Measurements from ENCODE around the gene PLA2G4E. TPM values are rescaled to one million over a fixed set of nuclear protein-coding genes. Genes with fewer than 3 reads are reported as not detected.

Gene PLA2G4E
- not detected for total RNA-seq

GRCh38 chr15:42020713-42021273, at the start of gene PLA2G4E:
PLA2G4E (minus strand) TSS chr15:42021042; CDS start chr15:42021030, 12 bp downstream.
- H3K36me3 Mint-ChIP-seq, result no peaks in the 10 kb centered on the region
- peak within 1 kb of the TSS in 1 of 2 donors; percentile 91 for H3K27ac Mint-ChIP-seq
- DNase-seq (ENCODE audit: low spot score in 2 of 2) (peak in 1 of 2 donors; percentile 28), ATAC-seq (no peak)
- H3K9me3 Mint-ChIP-seq, result no peaks in the 10 kb centered on the region

DNA sequence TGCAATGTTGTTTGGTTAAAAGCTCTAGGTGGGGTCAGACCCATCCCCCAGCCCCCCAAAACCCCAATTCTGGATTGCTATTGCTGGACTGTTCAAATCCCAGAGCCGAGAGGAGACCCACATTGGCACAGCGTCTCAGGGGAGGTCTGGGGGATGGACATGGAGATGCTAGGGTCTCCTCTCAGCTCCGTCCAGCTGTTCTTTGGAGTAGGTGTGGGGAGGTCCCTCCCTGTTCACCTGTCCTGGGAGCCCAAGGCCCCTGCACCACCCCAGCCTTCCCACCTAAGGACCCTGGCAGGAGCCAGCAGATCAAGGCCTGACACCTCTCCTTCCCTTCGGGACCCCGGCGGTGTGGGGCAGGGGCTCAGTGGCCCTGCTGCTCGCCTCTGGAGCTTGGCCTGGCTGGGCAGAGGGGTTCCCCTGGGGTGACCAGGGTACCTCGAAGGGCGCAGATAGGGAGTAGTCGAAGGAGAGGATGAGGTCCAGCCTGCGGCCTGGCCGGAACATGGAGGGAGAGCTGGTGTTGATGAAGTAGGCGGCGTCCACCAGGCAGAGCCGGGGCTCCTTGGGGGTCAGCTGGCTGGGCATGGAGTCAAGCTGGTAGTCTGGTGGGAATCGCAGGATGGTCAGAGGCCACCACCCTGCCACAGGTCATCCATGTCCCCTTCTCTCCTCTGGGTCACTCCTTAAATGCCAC, 49.6 kb upstream of the PLA2G4E start:
- peak in 1 of 2 donors; percentile 41 for DNase-seq (ENCODE audit: low spot score in 2 of 2)
- H3K9me3 Mint-ChIP-seq, result peaks cover 0 to 4% of the 10 kb centered on the region in 2 donors
- H3K36me3 Mint-ChIP-seq, result peaks cover 0 to 6% of the 10 kb centered on the region in 2 donors
- no peak overlapping the region for H3K27ac Mint-ChIP-seq
- ATAC-seq, result no peak

DNA sequence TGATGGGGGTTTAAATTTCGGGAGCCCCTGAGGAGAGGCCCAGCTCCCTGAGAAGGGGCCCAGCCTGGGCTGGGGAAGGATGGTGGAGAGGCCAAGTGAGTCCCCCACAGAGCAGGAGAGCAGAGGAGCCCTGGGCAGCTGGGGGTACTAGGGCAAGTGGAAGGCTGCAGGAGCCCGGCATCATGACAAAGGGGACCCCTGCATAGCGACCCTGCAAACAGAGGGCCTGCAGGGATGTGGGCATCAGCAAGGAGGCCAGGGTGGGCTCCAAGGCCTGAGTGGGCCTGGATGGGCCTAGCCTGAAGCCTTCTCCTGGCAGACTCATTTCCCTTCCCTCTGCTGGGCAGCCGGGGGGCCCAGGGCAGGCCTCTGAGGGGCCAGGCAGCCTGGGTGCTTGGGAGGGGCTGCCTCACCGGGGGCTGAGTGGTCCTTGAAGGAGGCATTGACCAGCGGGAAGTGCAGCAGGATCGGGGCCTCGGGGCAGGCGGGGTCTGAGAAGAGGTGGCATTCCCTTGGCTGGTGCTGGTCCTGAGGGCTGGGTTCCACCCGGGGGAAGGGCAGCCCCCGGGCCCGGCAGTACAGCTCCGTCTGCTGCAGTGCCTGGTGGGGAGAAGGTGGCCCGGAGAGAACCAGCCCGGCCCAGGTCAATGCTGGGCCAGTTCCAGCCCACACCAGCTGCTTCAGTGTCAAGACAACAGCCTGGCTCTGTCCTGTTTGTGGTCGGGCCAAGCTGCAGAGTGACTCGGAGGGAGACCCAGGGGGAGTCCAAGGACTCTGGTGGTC, 48.8 kb upstream of the PLA2G4E start:
- H3K36me3 Mint-ChIP-seq, result peaks cover 0 to 6% of the 10 kb centered on the region in 2 donors
- H3K9me3 Mint-ChIP-seq, result peaks cover 0 to 4% of the 10 kb centered on the region in 2 donors
- ATAC-seq, result no peak
- peak overlapping the region in 1 of 2 donors; percentile 73 for H3K27ac Mint-ChIP-seq
- DNase-seq (ENCODE audit: low spot score in 2 of 2), result peak in 1 of 2 donors; percentile 42

DNA sequence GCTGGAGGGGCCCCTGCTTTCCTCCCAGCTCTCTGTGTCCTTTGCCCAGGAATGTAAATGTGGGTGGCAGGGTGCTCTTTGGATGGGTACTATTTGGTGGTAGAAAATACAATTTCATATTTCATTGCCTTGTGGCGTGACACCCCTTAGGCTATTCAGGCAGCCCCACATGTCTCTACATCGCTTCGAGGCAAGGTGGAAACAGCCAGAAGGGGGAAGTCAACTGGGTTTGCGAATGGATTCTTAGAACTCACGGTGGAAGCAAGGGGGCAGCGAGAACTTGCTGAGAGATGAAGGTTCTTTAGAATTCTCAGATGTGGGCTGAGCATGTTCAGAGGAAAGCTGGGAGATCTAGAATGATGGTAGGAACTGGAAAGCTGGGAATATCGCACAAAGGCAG, 48.2 kb upstream of the PLA2G4E start:
- H3K36me3 Mint-ChIP-seq, result peaks cover 0 to 6% of the 10 kb centered on the region in 2 donors
- ATAC-seq (no peak), DNase-seq (ENCODE audit: low spot score in 2 of 2) (no peak)
- no peak overlapping the region for H3K27ac Mint-ChIP-seq
- H3K9me3 Mint-ChIP-seq, result peaks cover 0 to 4% of the 10 kb centered on the region in 2 donors

- DNase-seq (ENCODE audit: low spot score in 2 of 2), result peak in 1 of 2 donors; percentile 48
- ATAC-seq, result no peak
- Mint-ChIP-seq H3K9me3 (peaks cover 0 to 4% of the 10 kb centered on the region in 2 donors), H3K36me3 (peaks cover 0 to 6% of the 10 kb centered on the region in 2 donors), H3K27ac (no peak overlapping the region)
These were observed 47.8 kb upstream of the PLA2G4E start for GRCh38 chr15:42068601-42069000.

DNA sequence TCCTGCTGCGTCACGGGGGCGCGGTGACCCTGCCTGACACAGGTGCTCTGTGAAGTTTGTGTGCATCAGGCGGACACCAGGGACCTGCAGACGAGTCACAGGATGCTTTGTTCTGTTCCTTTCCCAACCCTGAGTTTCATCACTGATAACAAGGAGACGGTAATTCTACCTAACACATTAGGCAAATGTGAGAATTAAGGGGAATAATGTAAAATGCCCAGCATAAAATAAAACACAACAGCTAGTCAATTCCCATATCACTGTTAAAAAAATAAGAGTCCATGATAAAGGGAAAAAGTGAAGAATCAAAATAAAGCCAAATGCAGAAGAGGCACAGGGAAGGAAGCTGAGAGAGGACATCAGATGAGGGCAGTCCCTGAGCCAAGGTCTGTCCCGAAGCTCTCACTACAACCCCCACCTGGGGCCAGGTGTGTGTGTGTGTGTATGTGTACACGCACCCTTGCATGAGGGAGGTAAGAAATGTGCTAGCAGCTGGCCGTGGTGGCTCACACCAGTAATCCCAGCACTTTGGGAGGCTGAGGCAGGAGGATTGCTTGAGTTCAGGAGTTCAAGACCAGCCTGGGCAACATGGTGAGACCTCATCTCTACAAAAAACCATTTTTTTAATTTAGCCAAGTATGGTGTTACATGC, 46.0 kb upstream of the PLA2G4E start:
- Mint-ChIP-seq H3K9me3 (peaks cover 0 to 4% of the 10 kb centered on the region in 2 donors), H3K27ac (no peak overlapping the region), H3K36me3 (peaks cover 0 to 6% of the 10 kb centered on the region in 2 donors)
- peak in 1 of 2 donors; percentile 42 for DNase-seq (ENCODE audit: low spot score in 2 of 2)
- no peak for ATAC-seq

GRCh38 chr15:42065468-42065867, 44.6 kb upstream of the PLA2G4E start:
- Mint-ChIP-seq H3K36me3 (peaks cover 0 to 6% of the 10 kb centered on the region in 2 donors), H3K27ac (no peak overlapping the region), H3K9me3 (peaks cover 0 to 4% of the 10 kb centered on the region in 2 donors)
- DNase-seq (ENCODE audit: low spot score in 2 of 2) (no peak), ATAC-seq (no peak)

- DNase-seq (ENCODE audit: low spot score in 2 of 2) (peak in 1 of 2 donors; percentile 39), ATAC-seq (peak; percentile 22 to 41)
- H3K36me3 Mint-ChIP-seq, result peaks cover 0 to 6% of the 10 kb centered on the region in 2 donors
- H3K9me3 Mint-ChIP-seq, result peaks cover 0 to 4% of the 10 kb centered on the region in 2 donors
- H3K27ac Mint-ChIP-seq, result no peak overlapping the region
These were observed 44.2 kb upstream of the PLA2G4E start for GRCh38 chr15:42065033-42065432.

DNA sequence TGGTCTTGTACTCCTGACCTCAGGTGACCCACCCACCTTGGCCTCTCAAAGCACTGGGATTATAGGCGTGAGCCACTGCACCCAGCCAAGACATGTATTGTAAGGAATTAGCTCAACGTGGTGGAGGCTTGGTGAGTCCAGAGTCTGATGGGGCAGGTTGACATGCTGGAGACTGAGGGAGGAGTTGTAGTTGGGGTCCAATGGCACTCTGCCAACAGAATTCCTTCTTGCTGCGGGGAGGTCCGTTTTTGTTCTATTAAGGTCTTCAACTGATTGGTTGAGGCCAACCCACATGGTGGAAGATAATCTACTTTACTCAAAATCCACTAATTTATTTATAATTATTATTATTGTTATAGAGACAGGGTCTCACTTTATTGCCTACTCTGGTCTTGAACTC, 43.4 kb upstream of the PLA2G4E start:
- Mint-ChIP-seq H3K36me3 (peaks cover 0 to 6% of the 10 kb centered on the region in 2 donors), H3K27ac (no peak overlapping the region), H3K9me3 (peaks cover 0 to 4% of the 10 kb centered on the region in 2 donors)
- ATAC-seq, result no peak
- DNase-seq (ENCODE audit: low spot score in 2 of 2), result no peak

DNA sequence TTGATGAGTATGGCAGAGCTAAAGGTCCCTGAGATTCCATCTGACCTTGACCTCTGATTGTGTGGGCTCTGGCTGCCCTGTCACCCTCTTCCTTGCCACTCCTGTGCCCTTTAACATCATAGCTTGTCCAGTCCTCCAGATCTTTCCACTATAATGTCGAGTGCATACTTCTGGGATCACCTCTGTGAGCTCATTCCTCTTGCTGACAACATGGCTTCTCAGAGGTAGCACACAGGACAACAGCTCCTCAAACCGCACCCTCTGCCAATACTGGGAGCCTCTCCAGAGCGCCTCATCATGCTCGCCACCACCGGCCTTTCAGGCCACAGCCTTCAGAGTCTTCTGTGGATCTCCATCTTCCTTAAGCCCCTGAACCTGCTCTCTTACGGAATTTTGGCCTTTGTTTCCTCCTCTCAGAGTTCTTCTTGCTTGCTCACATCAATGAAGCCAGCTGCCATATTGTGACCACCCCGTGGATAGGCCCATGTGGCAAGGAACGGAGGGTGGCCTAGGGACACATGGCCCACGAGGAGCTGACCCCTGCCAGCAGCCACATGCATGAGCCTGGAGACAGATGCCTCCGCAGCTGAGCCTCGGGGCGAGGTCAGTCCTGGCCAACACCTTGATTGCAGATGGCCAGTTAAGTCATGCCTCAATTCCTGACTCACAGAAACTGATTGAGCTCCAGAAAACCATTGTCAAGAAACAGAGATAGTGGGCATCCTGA, 42.4 kb upstream of the PLA2G4E start:
- Mint-ChIP-seq H3K9me3 (peaks cover 0 to 4% of the 10 kb centered on the region in 2 donors), H3K27ac (no peak overlapping the region)

DNA sequence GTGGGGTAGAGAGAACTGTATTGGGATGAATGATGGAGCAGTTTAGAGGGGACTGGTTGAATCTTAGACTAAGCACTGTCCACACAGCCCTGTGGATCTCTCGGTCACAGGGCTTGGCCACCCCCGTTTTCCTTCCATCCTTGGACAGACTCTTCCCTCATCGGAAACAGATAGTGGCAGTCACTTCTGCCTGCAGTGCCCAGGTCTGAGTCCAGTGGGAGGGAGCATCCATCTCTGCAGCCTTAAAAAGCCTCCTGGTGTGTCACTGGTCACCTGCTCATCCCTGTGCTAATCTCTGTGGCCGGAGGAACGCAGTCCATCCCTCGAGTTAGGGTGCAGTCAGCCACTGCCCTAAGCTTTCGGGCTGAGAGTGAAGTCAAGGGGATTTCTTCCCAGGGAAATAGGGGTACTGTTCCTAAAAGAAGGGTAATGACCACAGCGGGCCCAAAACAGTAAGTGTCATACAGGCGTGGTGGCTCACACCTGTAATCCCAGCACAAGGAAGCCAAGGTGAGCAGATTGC, 41.5 kb upstream of the PLA2G4E start:
- H3K27ac Mint-ChIP-seq, result no peak overlapping the region
- DNase-seq (ENCODE audit: low spot score in 2 of 2) (no peak), ATAC-seq (no peak)
- peaks cover 0 to under 1% of the 10 kb centered on the region in 2 donors for H3K36me3 Mint-ChIP-seq
- H3K9me3 Mint-ChIP-seq, result no peaks in the 10 kb centered on the region

More for the DNA sequence above, 42.4 kb upstream of the PLA2G4E start:
- no peak for ATAC-seq
- H3K36me3 Mint-ChIP-seq, result peaks cover 0 to 6% of the 10 kb centered on the region in 2 donors
- DNase-seq (ENCODE audit: low spot score in 2 of 2), result no peak

DNA sequence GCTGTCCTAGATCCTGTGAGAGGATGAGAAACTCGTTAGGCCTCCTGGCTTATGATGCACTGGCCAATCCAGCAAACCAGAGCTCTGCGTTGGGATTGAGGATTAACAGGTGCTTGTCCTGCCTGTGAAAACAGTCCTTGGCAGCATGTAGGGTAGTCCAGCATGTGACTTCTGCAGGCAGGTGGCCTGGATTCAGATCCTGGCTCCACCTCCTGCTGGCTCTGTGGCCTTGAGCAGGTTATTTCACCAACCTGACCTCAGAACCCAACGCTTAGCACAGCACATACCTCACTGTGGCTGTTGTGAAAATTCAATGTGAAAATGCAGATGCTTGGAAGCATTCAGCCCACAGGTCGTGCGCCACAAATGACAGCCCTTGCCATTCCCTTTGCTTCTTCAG, 40.0 kb upstream of the PLA2G4E start:
- no peaks in the 10 kb centered on the region for H3K9me3 Mint-ChIP-seq
- ATAC-seq (no peak), DNase-seq (ENCODE audit: low spot score in 2 of 2) (no peak)
- H3K36me3 Mint-ChIP-seq, result no peaks in the 10 kb centered on the region
- peak overlapping the region in 1 of 2 donors; percentile 24 for H3K27ac Mint-ChIP-seq

DNA sequence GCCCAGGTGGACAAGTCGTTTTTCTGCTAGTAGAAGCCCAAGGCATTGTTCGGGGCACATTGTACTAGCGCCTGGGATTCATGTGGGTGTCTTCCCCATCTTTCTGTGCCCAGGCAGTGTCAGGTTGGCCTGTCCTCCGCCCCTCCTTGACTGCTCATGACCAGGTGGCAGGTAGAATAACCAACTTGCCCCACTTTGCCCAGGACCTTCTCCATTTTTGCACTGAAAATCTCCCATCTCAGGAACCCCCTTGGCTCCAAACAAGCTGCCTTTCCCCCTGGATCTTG, 39.6 kb upstream of the PLA2G4E start:
- Mint-ChIP-seq H3K36me3 (no peaks in the 10 kb centered on the region), H3K9me3 (no peaks in the 10 kb centered on the region), H3K27ac (peak overlapping the region in 1 of 2 donors; percentile 24)
- no peak for ATAC-seq
- DNase-seq (ENCODE audit: low spot score in 2 of 2), result no peak

DNA sequence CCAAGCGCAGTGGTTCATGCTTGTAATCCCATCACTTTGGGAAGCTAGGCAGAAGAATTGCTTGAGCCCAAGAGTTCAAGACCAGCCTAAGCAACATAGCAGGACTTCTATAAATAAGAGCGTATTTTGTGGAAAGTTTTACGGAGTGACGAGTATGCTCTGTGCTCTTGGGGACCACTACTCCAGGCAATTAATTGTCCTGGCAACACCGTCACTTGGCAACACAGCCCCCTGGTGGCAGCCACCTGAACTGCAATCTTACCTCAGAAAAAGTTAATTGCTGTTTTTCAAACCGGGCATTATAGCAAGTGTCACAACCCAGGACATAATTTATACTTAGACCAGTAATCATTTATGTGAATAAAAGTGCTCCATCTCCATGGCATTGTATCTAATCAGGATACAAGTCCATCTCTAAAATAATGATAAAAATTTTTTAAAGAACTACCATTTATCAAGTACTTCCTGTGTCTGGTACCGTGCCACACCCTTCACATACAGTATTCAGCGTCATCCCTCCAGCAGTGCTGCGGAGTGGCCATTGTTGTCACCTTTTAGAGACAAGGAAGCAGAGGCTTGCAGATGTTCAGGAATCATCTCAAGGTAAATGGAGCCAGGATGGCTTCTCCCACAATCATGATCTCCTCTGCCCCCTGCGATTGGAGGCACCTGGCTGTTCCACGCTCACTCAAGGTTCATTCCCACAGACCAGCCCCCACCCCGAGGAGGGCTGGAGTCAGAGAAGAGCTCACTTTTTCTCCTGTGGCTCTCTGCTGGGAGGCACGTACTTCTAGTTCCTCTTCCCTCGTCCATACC, 39.0 kb upstream of the PLA2G4E start:
- H3K27ac Mint-ChIP-seq, result peak overlapping the region in 1 of 2 donors; percentile 24

GRCh38 chr15:42058791-42059190, 37.9 kb upstream of the PLA2G4E start:
- H3K27ac Mint-ChIP-seq, result no peak overlapping the region

More for the DNA sequence above, 39.0 kb upstream of the PLA2G4E start:
- Mint-ChIP-seq H3K9me3 (no peaks in the 10 kb centered on the region), H3K36me3 (no peaks in the 10 kb centered on the region)
- ATAC-seq (peak in 1 of 2 donors; percentile 22), DNase-seq (ENCODE audit: low spot score in 2 of 2) (peak in 1 of 2 donors; percentile 81)

More at GRCh38 chr15:42058791-42059190, 37.9 kb upstream of the PLA2G4E start:
- no peak for DNase-seq (ENCODE audit: low spot score in 2 of 2)
- no peak for ATAC-seq
- H3K36me3 Mint-ChIP-seq, result no peaks in the 10 kb centered on the region
- H3K9me3 Mint-ChIP-seq, result no peaks in the 10 kb centered on the region
